GM19043 (cell line): Measurements from ENCODE around the gene MUC6.
"Not testable (repeated sequence)": the region's sequence is repeated elsewhere in the genome, so short reads cannot be mapped to it uniquely, and the experiment has no call there.

Source experiments
- ATAC-seq: cut with Tn5 transposase; IDR thresholded peaks from one replicate; pipeline ENCODE4 v1.9.1; 2021; ENCODE audit warnings: low read depth; ENCODE audit not compliant: unreplicated experiment

Gene MUC6

GRCh38 chr11:1025410-1026162 is 10.9 kb downstream of the MUC6 start:
- ATAC-seq: no peak

GRCh38 chr11:1024597-1025409 is 11.7 kb downstream of the MUC6 start:
- ATAC-seq: no peak

- no peak for ATAC-seq
Measured at GRCh38 chr11:1023811-1024596, 12.5 kb downstream of the MUC6 start.

- no peak for ATAC-seq
Measured at GRCh38 chr11:1022908-1023810, 13.4 kb downstream of the MUC6 start.

- no peak for ATAC-seq
Measured at GRCh38 chr11:1022411-1022810, 14.1 kb downstream of the MUC6 start.

- no peak for ATAC-seq
Measured at GRCh38 chr11:1020211-1020905, 16.2 kb downstream of the MUC6 start.

- ATAC-seq: no peak
Measured at GRCh38 chr11:1019321-1019910, 17.1 kb downstream of the MUC6 start.

- no peak for ATAC-seq
Measured at GRCh38 chr11:1018091-1018490, 18.4 kb downstream of the MUC6 start.

- no peak for ATAC-seq
Measured at GRCh38 chr11:1017269-1018005, 19.1 kb downstream of the MUC6 start.

- ATAC-seq: not testable (repeated sequence)
Measured at GRCh38 chr11:1016610-1017126, 19.9 kb downstream of the MUC6 start.

GRCh38 chr11:1015826-1016545 is 20.5 kb downstream of the MUC6 start:
- ATAC-seq: no peak

GRCh38 chr11:1015064-1015463 is 21.5 kb downstream of the MUC6 start:
- ATAC-seq: no peak

- no peak for ATAC-seq
Measured at GRCh38 chr11:1014276-1014675, 22.2 kb downstream of the MUC6 start.

GRCh38 chr11:1013631-1013935 is 22.9 kb downstream of the MUC6 start:
- no peak for ATAC-seq

GRCh38 chr11:1012740-1013630 is 23.5 kb downstream of the MUC6 start:
- no peak for ATAC-seq

GRCh38 chr11:1012291-1012690 is 24.2 kb downstream of the MUC6 start:
- ATAC-seq: no peak

- ATAC-seq: no peak
Measured at GRCh38 chr11:1011320-1011698, 25.2 kb downstream of the MUC6 start.
